GM12801 (cell line): Measurements from ENCODE around the gene ZNF618.

Source experiments
- TF ChIP-seq, protein P1 (sequence below): IDR thresholded peaks from one replicate; pipeline ENCODE4 v1.5.1; 2011; ENCODE audit warnings: control low read depth; ENCODE audit not compliant: insufficient read length; ENCODE audit errors: extremely low read depth

ZNF618 gene

DNA sequence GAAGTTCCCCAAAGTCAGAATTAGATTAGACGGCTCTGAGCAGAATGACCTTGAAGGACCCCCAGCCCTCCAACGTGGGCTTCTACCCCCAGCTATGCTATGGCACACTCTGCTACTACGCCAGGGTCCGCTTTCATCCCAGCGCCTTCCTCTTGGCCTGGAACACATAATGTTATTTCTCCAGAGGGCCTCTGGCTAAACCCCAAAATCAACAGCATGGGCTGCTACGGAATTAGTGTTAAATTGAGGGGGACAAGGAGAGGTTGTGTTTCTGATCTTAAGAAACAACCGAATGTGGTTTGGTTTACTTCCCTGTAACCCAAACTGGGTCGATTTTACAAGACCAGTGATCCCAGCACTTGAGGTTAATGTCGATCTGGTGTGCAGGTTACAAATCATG is 97.1 kb downstream of the ZNF618 start:
- TF ChIP-seq, protein P1, sequence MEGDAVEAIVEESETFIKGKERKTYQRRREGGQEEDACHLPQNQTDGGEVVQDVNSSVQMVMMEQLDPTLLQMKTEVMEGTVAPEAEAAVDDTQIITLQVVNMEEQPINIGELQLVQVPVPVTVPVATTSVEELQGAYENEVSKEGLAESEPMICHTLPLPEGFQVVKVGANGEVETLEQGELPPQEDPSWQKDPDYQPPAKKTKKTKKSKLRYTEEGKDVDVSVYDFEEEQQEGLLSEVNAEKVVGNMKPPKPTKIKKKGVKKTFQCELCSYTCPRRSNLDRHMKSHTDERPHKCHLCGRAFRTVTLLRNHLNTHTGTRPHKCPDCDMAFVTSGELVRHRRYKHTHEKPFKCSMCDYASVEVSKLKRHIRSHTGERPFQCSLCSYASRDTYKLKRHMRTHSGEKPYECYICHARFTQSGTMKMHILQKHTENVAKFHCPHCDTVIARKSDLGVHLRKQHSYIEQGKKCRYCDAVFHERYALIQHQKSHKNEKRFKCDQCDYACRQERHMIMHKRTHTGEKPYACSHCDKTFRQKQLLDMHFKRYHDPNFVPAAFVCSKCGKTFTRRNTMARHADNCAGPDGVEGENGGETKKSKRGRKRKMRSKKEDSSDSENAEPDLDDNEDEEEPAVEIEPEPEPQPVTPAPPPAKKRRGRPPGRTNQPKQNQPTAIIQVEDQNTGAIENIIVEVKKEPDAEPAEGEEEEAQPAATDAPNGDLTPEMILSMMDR = no peak

DNA sequence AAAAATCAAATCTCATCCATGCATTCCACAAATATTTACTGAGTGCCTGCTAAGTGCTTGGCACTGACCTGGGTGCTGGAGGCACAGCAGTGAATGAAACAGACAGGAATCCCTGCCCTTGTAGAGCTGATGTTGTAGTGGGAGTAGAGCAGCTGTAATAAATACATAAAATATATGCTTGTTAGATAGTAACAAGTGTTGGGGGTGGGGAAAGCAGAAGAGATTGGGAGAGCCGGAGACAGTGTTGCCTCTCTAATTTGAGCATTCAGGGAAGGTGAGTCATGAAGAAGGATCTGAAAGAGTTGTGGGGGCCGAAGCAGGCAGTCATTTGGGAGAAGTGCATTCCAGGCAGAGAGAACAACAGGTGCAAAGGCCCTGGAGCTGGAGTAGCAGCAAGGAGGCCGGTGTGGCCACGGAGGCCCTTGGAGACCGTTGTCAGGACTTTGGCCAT is 97.9 kb downstream of the ZNF618 start:
- TF ChIP-seq, protein P1 = no peak

DNA sequence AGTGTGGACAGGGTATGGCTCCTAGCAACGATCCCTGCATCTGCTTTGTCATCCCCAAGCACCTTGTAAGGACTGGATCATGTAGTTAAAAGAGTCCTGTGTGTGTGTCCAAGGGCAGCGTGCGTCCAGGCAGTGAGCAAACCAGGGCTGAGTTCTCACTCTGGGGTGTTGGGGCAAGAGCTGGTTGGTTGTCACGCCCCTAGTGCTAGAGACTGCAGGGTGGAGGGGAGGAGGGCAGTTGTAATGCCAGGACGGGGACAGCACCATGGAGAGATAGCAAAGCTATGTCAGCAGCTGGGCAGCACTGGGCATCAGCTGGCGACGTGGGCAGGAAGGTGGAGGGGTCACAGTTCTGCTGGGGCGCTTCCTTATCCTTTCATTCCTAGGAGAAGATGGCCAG is 100.8 kb downstream of the ZNF618 start:
- TF ChIP-seq, protein P1 = no peak

DNA sequence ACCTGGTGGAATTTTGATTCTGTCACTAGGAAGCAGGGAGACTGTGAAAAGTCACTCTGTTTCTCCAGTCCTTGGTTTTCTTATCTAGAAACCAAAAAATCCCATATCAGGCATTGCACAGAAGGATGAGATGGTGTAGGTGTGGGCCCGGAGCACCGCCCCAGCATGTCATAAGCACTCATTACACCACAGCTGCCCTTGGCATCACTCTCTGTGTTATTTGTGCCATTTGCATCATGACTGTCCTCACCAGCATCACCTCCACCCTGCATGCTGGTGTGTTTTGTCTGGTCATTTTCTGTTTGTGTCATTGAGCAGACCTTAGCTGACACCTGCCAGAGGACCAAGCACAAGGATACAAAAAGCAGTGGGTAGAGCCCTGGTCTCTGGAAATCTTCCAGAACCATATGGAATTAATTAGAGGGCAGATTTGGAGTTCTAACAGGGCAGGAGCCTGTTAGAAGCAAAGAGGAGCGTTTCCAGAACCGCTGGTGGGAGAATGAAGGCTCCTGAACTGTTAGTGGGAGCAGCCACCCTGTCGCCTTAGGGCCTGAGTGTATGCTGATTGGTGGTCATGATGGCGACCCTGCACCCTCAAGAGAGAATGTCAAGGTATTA is 102.7 kb downstream of the ZNF618 start:
- TF ChIP-seq, protein P1 = no peak

DNA sequence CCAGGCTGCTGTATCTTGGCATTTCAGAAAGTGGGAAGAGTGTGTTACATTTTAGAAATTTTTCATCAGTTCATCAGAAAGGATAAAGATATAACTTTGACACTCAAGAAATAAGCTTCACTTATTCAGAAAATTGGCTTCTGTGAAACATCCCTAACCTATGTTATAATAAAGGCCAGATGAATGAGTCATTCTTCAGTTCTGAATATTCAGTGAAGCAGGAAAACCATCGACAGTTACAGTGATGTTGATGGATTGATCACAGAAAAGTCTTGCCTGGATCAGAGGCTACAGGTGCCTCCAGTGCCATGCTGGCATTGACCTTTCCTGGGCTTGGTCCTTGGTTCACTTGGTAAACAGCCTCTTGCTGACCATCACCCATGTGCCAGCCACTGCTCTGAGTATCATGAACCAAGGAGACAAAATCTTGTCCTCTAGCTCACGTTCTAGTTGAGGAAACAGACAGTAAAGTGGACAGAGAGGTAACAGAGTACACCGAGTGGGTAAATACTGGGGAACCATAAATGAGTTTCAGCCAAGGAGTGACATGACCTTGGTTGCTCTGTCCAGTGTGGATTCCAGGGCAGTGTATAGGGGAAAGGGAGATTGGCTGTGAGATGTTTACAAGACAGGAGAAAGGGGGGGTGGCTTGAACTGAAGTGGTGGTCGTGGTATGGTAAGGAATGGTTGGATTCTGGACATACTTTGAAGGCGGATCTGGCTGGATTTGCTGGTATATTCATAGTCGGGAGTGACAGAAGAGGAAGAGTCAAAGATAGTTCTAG is 103.4 kb downstream of the ZNF618 start:
- TF ChIP-seq, protein P1 = no peak

DNA sequence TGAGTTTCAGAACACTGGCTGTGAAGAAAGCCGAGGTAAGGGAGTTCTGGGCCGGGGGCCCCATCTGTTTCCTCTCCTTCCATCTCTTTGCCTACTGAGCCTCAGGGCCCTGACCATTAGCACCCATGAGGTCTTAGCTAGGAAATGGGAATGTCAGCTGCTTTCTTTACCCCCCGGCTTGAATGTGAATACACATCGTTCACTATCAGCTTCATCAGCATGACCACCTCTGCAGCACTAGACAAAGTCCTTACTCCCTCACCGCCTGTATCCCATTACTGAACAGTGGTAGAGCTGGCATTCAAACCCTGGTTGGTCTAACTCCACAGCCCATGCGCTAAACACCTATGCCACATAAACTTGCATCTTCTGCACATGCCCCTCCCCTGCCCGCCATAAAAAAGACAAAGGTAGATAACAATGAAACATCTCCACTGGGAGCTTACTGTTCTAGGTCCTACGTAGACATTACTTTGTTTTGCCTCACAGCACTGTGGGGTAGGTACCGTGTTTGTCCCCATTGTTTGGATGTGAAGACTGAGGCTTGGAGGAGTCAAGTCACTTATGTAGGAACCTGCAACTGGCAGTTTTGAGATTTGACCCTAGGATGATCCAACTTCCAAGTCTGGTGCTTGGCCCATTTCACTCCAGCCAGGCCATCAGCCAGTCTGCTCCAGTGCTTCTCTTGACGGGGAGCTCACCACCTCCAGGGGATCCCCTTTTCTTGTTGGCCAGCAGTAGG is 108.7 kb downstream of the ZNF618 start:
- TF ChIP-seq, protein P1 = no peak

DNA sequence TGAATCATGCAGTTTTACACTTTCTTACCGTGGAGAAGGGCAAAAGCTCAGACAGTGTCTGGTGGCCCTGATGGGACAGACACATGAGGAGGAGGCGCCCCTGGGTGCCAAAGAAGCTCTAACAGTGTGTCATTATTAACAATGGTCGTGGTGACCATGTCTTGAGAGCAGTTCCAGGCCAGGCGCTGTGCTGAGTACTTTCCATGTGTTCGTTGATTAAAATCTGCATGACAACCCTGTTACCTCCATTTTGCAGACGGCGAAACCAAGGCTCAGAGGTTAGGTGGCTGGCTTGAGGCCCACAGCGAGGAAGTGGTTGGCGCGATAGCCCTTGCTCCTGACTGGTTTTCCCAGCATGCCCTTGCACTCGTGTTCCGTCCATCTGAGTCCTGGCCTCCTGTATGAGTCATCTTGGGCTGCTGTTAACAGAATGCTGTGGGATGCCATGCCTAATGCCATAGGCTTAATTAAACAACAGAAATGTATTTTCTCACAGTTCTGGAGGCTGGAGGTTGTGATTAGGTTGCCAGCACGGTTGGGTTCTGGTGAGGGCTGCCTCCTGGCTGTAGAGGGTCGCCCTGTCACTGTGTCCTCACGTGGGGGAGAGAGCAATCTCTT is 110.0 kb downstream of the ZNF618 start:
- TF ChIP-seq, protein P1 = no peak
